IMR-90 (cell line): Measurements from ENCODE around the gene SEPTIN5. TPM values are rescaled to one million over a fixed set of nuclear protein-coding genes. Genes with fewer than 3 reads are reported as not detected.

ENCODE experiments used
- ATAC-seq: fragments of 200-7000 bp; cut with Tn5 transposase; 2 replicates; pipeline ENCODE4 v1.9.1; 2020; ENCODE audit warnings: low read depth, mild to moderate bottlenecking, moderate library complexity
- BruUV-seq: library from RNA; stranded (reverse); fragments of 400-500 nt; replicated peaks from 2 replicates; lab custom pipeline; 2021; lab: Mats Ljungman, UMichigan
- CTCF ChIA-PET: fragments of 300-600 bp; formaldehyde crosslinking; extraction: SDS; loops from one replicate; lab custom pipeline; 2021; ENCODE audit warnings: antibody characterized with exemption; lab: Yijun Ruan, JAX
- POLR2A ChIA-PET: fragments of 300-600 bp; sonication (Branson Sonifier 250); formaldehyde crosslinking; loops from one replicate; lab custom pipeline; 2022; ENCODE audit warnings: antibody characterized with exemption; ENCODE audit not compliant: unreplicated experiment; lab: Charles Lee
- DNase-seq: peaks from one replicate; pipeline ENCODE4 v3.0.0; 2013
- H2AFZ ChIP-seq: replicated peaks from 2 replicates; pipeline ENCODE3; 2013; ENCODE audit warnings: low read length, mild to moderate bottlenecking; ENCODE audit not compliant: poor library complexity
- H2AK5ac ChIP-seq: 2 replicates; pipeline ENCODE4 v1.6.1; 2013; ENCODE audit warnings: low read depth, low read length, inconsistent platforms
- H2AK9ac ChIP-seq: replicated peaks from 2 replicates; pipeline ENCODE3; 2013; ENCODE audit warnings: mild to moderate bottlenecking, low read depth, low read length, moderate library complexity; ENCODE audit not compliant: poor library complexity
- H2BK120ac ChIP-seq: 2 replicates; pipeline ENCODE4 v1.6.1; 2013; ENCODE audit warnings: low read depth, low read length, inconsistent platforms
- H2BK15ac ChIP-seq: 3 replicates; pipeline ENCODE4 v1.6.1; 2013; ENCODE audit warnings: low read depth, low read length, inconsistent platforms
- H2BK20ac ChIP-seq: 2 replicates; pipeline ENCODE4 v1.6.1; 2013; ENCODE audit warnings: low read depth, mild to moderate bottlenecking, inconsistent platforms, low read length, moderate library complexity
- H2BK5ac ChIP-seq: 2 replicates; pipeline ENCODE4 v1.6.1; 2013; ENCODE audit warnings: mild to moderate bottlenecking, low read depth, low read length, inconsistent platforms; ENCODE audit not compliant: poor library complexity, severe bottlenecking
- H3K14ac ChIP-seq: replicated peaks from 2 replicates; pipeline ENCODE4 v1.6.1; 2013; ENCODE audit warnings: low read depth, low read length, inconsistent platforms
- H3K18ac ChIP-seq: 2 replicates; pipeline ENCODE4 v1.6.1; 2013; ENCODE audit warnings: low read depth, low read length, control low read depth
- H3K23ac ChIP-seq: 2 replicates; pipeline ENCODE4 v1.6.1; 2013; ENCODE audit warnings: low read depth, low read length, inconsistent platforms
- H3K27ac ChIP-seq: 2 replicates; pipeline ENCODE4 v1.5.1; 2013; ENCODE audit warnings: mild to moderate bottlenecking, control low read depth, low read length; ENCODE audit not compliant: insufficient read depth
- H3K27me3 ChIP-seq: 2 replicates; pipeline ENCODE4 v1.6.1; 2013; ENCODE audit warnings: low read length; ENCODE audit not compliant: control insufficient read depth, insufficient read depth
- H3K36me3 ChIP-seq: 2 replicates; pipeline ENCODE4 v1.6.1; 2013; ENCODE audit warnings: low read length, mixed read lengths; ENCODE audit not compliant: control insufficient read depth, insufficient read depth
- H3K4ac ChIP-seq: 2 replicates; pipeline ENCODE4 v1.6.1; 2013; ENCODE audit warnings: low read depth, low read length, inconsistent platforms
- H3K4me1 ChIP-seq: 2 replicates; pipeline ENCODE4 v1.6.1; 2013; ENCODE audit warnings: low read length, mixed read lengths; ENCODE audit not compliant: control insufficient read depth, insufficient read depth
- H3K4me2 ChIP-seq: 2 replicates; pipeline ENCODE4 v1.6.1; 2013; ENCODE audit warnings: low read depth, mild to moderate bottlenecking, control low read depth, low read length, moderate library complexity
- H3K4me3 ChIP-seq: 2 replicates; pipeline ENCODE4 v1.5.1; 2013; ENCODE audit warnings: low read depth, mild to moderate bottlenecking, control low read depth, low read length, moderate library complexity; ENCODE audit not compliant: insufficient read depth
- H3K56ac ChIP-seq: 2 replicates; pipeline ENCODE4 v1.6.1; 2013; ENCODE audit warnings: low read length, inconsistent platforms; ENCODE audit not compliant: insufficient read depth; ENCODE audit errors: extremely low read depth
- H3K79me1 ChIP-seq, 2 experiments: 2 replicates each; pipeline ENCODE4 v1.6.1; 2013; ENCODE audit warnings: low read length in 2 of 2, inconsistent platforms in 1 of 2, low read depth in 1 of 2
- H3K9ac ChIP-seq: 2 replicates; pipeline ENCODE4 v1.6.1; 2013; ENCODE audit warnings: low read depth, low read length, control low read depth
- H3K9me1 ChIP-seq: 2 replicates; pipeline ENCODE4 v1.6.1; 2013; ENCODE audit warnings: low read length, inconsistent platforms; ENCODE audit not compliant: insufficient read depth
- H3K9me3 ChIP-seq: 2 replicates; pipeline ENCODE4 v1.6.1; 2013; ENCODE audit warnings: low read length; ENCODE audit not compliant: control insufficient read depth, insufficient read depth
- H4K20me1 ChIP-seq: 2 replicates; pipeline ENCODE4 v1.6.1; 2013; ENCODE audit warnings: low read length, inconsistent platforms; ENCODE audit not compliant: insufficient read depth
- H4K5ac ChIP-seq: 2 replicates; pipeline ENCODE4 v1.6.1; 2013; ENCODE audit warnings: mild to moderate bottlenecking, low read depth, low read length, control low read depth
- H4K8ac ChIP-seq, 2 experiments: 2 replicates each; pipeline ENCODE4 v1.6.1; 2013; ENCODE audit warnings: low read depth in 2 of 2, low read length in 2 of 2, control low read depth in 1 of 2, inconsistent platforms in 1 of 2
- H4K91ac ChIP-seq: 2 replicates; pipeline ENCODE4 v1.6.1; 2013; ENCODE audit warnings: low read depth, low read length, inconsistent platforms; ENCODE audit not compliant: insufficient read depth
- BHLHE40 ChIP-seq: fragments of 150-350 bp; IDR thresholded peaks from 2 replicates; pipeline ENCODE4 v1.6.1; 2016; ENCODE audit warnings: mild to moderate bottlenecking, low read depth, low read length
- CEBPB ChIP-seq: IDR thresholded peaks from 2 replicates; pipeline ENCODE4 v1.6.1; 2012; ENCODE audit warnings: low read depth, low read length, improper control_type of control experiment
- FOS ChIP-seq: fragments of 150-350 bp; IDR thresholded peaks from 2 replicates; pipeline ENCODE4 v1.6.1; 2016; ENCODE audit warnings: low read depth, low read length
- MAFK ChIP-seq: IDR thresholded peaks from 2 replicates; pipeline ENCODE4 v1.6.1; 2012; ENCODE audit warnings: low read depth, low read length, improper control_type of control experiment
- MXI1 ChIP-seq: IDR thresholded peaks from 2 replicates; pipeline ENCODE4 v1.6.1; 2012; ENCODE audit warnings: low read depth, mild to moderate bottlenecking, low read length, moderate library complexity, borderline replicate concordance
- RCOR1 ChIP-seq: IDR thresholded peaks from 2 replicates; pipeline ENCODE4 v1.6.1; 2012; ENCODE audit warnings: mild to moderate bottlenecking, low read length, improper control_type of control experiment; ENCODE audit not compliant: insufficient replicate concordance
- RFX5 ChIP-seq: IDR thresholded peaks from 2 replicates; pipeline ENCODE4 v1.8.0; 2012; ENCODE audit warnings: low read depth, mild to moderate bottlenecking, low read length, moderate library complexity
- SMC3 ChIP-seq: fragments of 150-350 bp; IDR thresholded peaks from 2 replicates; pipeline ENCODE4 v1.6.1; 2016; ENCODE audit warnings: low read depth, mild to moderate bottlenecking, antibody characterized with exemption, low read length, moderate library complexity
- USF2 ChIP-seq: fragments of 150-350 bp; IDR thresholded peaks from 2 replicates; pipeline ENCODE4 v1.6.1; 2017; ENCODE audit warnings: mild to moderate bottlenecking, antibody characterized with exemption, low read length, low read depth
- WGBS, 2 experiments: methylation state at CpG; one replicate each; pipeline versions ENCODE4 v1.1.5 to v1.1.7; 2013; ENCODE audit warnings: missing lambda C conversion rate in 2 of 2; ENCODE audit not compliant: insufficient read length in 1 of 2; ENCODE audit errors: extremely low coverage in 2 of 2; 5-methylcytosine and 5-hydroxymethylcytosine counted together
- dilution Hi-C: fragments of 300-500 bp; cut with HindIII; formaldehyde crosslinking; loops from one replicate; pipeline ENCODE4 v1.14.3; 2018; ENCODE audit warnings: low sequenced_read_pairs; ENCODE audit not compliant: unreplicated experiment
- in situ Hi-C: fragments of 300-500 bp; cut with MboI; formaldehyde crosslinking; loops from 3 replicates; pipeline ENCODE4 v1.14.3; 2019; ENCODE audit warnings: low sequenced_read_pairs, inconsistent platforms, mixed read lengths
- intact Hi-C: fragments of 100-400 bp; cut with micrococcal nuclease; formaldehyde crosslinking; loops from 2 replicates; pipeline ENCODE4 v1.10.0; 2022
- polyA plus RNA-seq, 3 experiments: library from polyadenylated mRNA; depleted of rRNA; stranded (reverse); fragments of >200 nt; gene quantifications; 2 replicates each; pipeline ENCODE4 v1.2.3, GENCODE V29; 2012; ENCODE audit warnings: low replicate concordance in 1 of 3
- total RNA-seq: library from RNA; depleted of rRNA; stranded (reverse); fragments of >200 nt; gene quantifications from 2 replicates; pipeline ENCODE4 v1.2.3, GENCODE V29; 2012
- TF ChIP-seq, protein P1 (sequence below): conservative IDR thresholded peaks from 2 replicates; pipeline ENCODE4 v1.5.1; 2012; ENCODE audit warnings: mild to moderate bottlenecking, low read depth, low read length, improper control_type of control experiment

SEPTIN5 gene
- total and polyA plus RNA-seq, 2 of the 4 experiments (the other 2 are of a cell fraction): 16.8 to 20.7 TPM

DNA sequence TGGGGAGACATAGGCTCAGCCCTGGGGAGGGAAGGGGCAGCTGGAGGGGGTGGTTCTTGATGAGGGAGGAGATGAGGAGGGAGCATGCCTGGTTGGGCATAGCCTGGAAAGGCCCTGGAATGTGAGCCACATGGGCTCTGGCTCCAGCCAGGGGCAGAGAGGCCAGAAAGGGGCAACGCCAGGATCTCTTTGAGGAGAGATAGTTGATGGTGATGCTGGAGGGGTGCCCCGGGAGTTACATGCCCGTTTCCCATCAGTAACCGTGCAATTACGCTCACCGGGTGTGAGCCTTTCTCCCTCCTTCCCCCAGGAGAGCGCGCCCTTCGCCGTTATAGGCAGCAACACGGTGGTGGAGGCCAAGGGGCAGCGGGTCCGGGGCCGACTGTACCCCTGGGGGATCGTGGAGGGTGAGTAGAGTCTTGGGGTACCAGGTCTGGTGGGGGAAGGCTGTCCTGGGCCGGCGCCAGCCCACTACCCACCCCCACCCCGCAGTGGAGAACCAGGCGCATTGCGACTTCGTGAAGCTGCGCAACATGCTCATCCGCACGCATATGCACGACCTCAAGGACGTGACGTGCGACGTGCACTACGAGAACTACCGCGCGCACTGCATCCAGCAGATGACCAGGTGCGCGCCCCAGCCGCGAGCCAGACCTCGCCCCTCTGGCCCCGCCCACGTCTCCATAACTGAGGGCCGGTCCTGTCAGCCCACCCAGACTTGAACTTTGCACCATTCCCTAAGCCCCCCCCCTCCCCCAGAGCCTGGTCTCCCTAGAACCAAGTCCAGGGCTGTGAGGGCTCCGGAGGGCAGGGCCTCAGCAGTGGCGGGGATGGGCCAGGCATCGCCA lies 7.3 kb downstream of the SEPTIN5 start:
- TF ChIP-seq MAFK (no peak), FOS (no peak), RFX5 (no peak), RCOR1 (no peak), CEBPB (no peak), SMC3 (no peak), BHLHE40 (no peak), MXI1 (no peak), USF2 (no peak)
- TF ChIP-seq, protein P1, sequence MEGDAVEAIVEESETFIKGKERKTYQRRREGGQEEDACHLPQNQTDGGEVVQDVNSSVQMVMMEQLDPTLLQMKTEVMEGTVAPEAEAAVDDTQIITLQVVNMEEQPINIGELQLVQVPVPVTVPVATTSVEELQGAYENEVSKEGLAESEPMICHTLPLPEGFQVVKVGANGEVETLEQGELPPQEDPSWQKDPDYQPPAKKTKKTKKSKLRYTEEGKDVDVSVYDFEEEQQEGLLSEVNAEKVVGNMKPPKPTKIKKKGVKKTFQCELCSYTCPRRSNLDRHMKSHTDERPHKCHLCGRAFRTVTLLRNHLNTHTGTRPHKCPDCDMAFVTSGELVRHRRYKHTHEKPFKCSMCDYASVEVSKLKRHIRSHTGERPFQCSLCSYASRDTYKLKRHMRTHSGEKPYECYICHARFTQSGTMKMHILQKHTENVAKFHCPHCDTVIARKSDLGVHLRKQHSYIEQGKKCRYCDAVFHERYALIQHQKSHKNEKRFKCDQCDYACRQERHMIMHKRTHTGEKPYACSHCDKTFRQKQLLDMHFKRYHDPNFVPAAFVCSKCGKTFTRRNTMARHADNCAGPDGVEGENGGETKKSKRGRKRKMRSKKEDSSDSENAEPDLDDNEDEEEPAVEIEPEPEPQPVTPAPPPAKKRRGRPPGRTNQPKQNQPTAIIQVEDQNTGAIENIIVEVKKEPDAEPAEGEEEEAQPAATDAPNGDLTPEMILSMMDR: no peak
- intact Hi-C loops: no loop called here
- 90% methylated on average over 6 of the region's 44 CpGs; no CpG with 5 or more reads in 1 of the 2 experiments for WGBS, 2 experiments
- Histone ChIP-seq H3K18ac (no peak overlapping the region), H2AK9ac (peak overlapping the region; percentile 28), H3K4me3 (no peak overlapping the region), H3K23ac (no peak overlapping the region), H2BK120ac (no peak overlapping the region), H3K14ac (no peak overlapping the region), H3K79me1 (peaks cover 0 to 4% of the 10 kb centered on the region in 2 experiments; a peak in 1 of 4 replicates), H3K36me3 (peaks cover 16% of the 10 kb centered on the region), H2BK20ac (no peak overlapping the region), H3K4me2 (no peak overlapping the region), H3K27me3 (peaks cover 19% of the 10 kb centered on the region; the same call in 1 of the 2 replicates), H3K9me3 (no peaks in the 10 kb centered on the region), H3K27ac (no peak overlapping the region), H3K9ac (no peak overlapping the region), H2AFZ (no peak overlapping the region), H4K8ac (no peak overlapping the region), H3K4ac (no peak overlapping the region), H2BK15ac (no peak overlapping the region), H3K56ac (no peak overlapping the region), H4K91ac (no peak overlapping the region), H2BK5ac (no peak overlapping the region), H3K9me1 (peaks cover 7% of the 10 kb centered on the region), H2AK5ac (no peak overlapping the region), H4K5ac (no peak overlapping the region), H3K4me1 (peaks cover 8% of the 10 kb centered on the region), H4K20me1 (peaks cover 6% of the 10 kb centered on the region; the same call in 1 of the 2 replicates)
- ChIA-PET CTCF (interaction anchor here (0.8 kb wide), 1 partner anchor 9 kb away, joined by 3 read pairs; no protein-coding TSS in a partner anchor), POLR2A (no interaction called here)
- dilution Hi-C loops: no loop called here
- no TSS peak for BruUV-seq
- DNase-seq: no peak
- in situ Hi-C loops: no loop called here
- ATAC-seq: no peak
